IPS-20b (cell line): ENCODE data around the gene RBM17.
"Not testable (repeated sequence)": the region's sequence is repeated elsewhere in the genome, so short reads cannot be mapped to it uniquely, and the experiment has no call there.

ENCODE experiments used
- H3K27ac ChIP-seq: one replicate; pipeline ENCODE4 v1.5.1; 2013; ENCODE audit warnings: low read length
- H3K27me3 ChIP-seq: 2 replicates; pipeline ENCODE4 v1.6.1; 2013; ENCODE audit warnings: mild to moderate bottlenecking, low read length, inconsistent platforms; ENCODE audit not compliant: insufficient read depth
- H3K36me3 ChIP-seq: 2 replicates; pipeline ENCODE4 v1.6.1; 2013; ENCODE audit warnings: low read depth, mild to moderate bottlenecking, inconsistent platforms, low read length, moderate library complexity; ENCODE audit not compliant: insufficient read depth
- H3K4me1 ChIP-seq: 2 replicates; pipeline ENCODE4 v1.6.1; 2013; ENCODE audit warnings: mild to moderate bottlenecking, control low read depth, inconsistent platforms, low read length, moderate library complexity; ENCODE audit not compliant: insufficient read depth
- H3K4me3 ChIP-seq: 2 replicates; pipeline ENCODE4 v1.5.1; 2013; ENCODE audit warnings: mild to moderate bottlenecking, low read length, inconsistent platforms
- H3K9ac ChIP-seq: 2 replicates; pipeline ENCODE4 v1.6.1; 2013; ENCODE audit warnings: low read depth, mild to moderate bottlenecking, inconsistent platforms, low read length, moderate library complexity
- H3K9me3 ChIP-seq: 2 replicates; pipeline ENCODE4 v1.6.1; 2013; ENCODE audit warnings: mild to moderate bottlenecking, low read depth, low read length, inconsistent platforms; ENCODE audit not compliant: insufficient read depth

The RBM17 gene

GRCh38 chr10:6089334-6090219 is 743 bp downstream of the RBM17 start:
- Histone ChIP-seq H3K4me1 (peaks cover 26% of the 10 kb centered on the region), H3K9ac (peak overlapping the region; percentile 78), H3K27ac (no peak overlapping the region)

GRCh38 chr10:6091630-6092029 is 2.8 kb downstream of the RBM17 start:
- H3K9ac ChIP-seq, result peak overlapping the region; percentile 39; the same call in 1 of the 2 replicates
- no peak overlapping the region for H3K27ac ChIP-seq
- H3K4me3 ChIP-seq, result peak overlapping the region; percentile 50
- no peaks in the 10 kb centered on the region; the same call in 1 of the 2 replicates for H3K27me3 ChIP-seq
- H3K36me3 ChIP-seq, result no peaks in the 10 kb centered on the region
- no peaks in the 10 kb centered on the region for H3K9me3 ChIP-seq
- H3K4me1 ChIP-seq, result peaks cover 38% of the 10 kb centered on the region

More at GRCh38 chr10:6089334-6090219, 743 bp downstream of the RBM17 start:
- Histone ChIP-seq H3K4me3 (peak overlapping the region; percentile 86), H3K9me3 (no peaks in the 10 kb centered on the region), H3K36me3 (no peaks in the 10 kb centered on the region), H3K27me3 (no peaks in the 10 kb centered on the region; the same call in 1 of the 2 replicates)

- H3K9me3 ChIP-seq, result no peaks in the 10 kb centered on the region
- no peak overlapping the region for H3K27ac ChIP-seq
- H3K4me3 ChIP-seq, result no peak overlapping the region
- peaks cover 42% of the 10 kb centered on the region for H3K4me1 ChIP-seq
- no peak overlapping the region for H3K9ac ChIP-seq
- no peaks in the 10 kb centered on the region; the same call in 1 of the 2 replicates for H3K27me3 ChIP-seq
- peaks cover 3% of the 10 kb centered on the region; the same call in 1 of the 2 replicates for H3K36me3 ChIP-seq
Observed at GRCh38 chr10:6092731-6093130, 3.9 kb downstream of the RBM17 start.

- H3K4me1 ChIP-seq, result peaks cover 45% of the 10 kb centered on the region
- H3K27me3 ChIP-seq, result no peaks in the 10 kb centered on the region
- H3K9me3 ChIP-seq, result no peaks in the 10 kb centered on the region
- H3K4me3 ChIP-seq, result no peak overlapping the region
- no peak overlapping the region for H3K27ac ChIP-seq
- no peak overlapping the region for H3K9ac ChIP-seq
- peaks cover 17% of the 10 kb centered on the region; the same call in 1 of the 2 replicates for H3K36me3 ChIP-seq
Observed at GRCh38 chr10:6095810-6096570, 7.2 kb downstream of the RBM17 start.

GRCh38 chr10:6097063-6097462 is 8.2 kb downstream of the RBM17 start:
- no peak overlapping the region for H3K4me3 ChIP-seq
- peaks cover 26% of the 10 kb centered on the region for H3K36me3 ChIP-seq
- no peak overlapping the region for H3K9ac ChIP-seq
- H3K27ac ChIP-seq, result no peak overlapping the region
- H3K27me3 ChIP-seq, result no peaks in the 10 kb centered on the region
- H3K9me3 ChIP-seq, result no peaks in the 10 kb centered on the region
- H3K4me1 ChIP-seq, result peaks cover 43% of the 10 kb centered on the region

GRCh38 chr10:6098156-6098555 is 9.3 kb downstream of the RBM17 start:
- H3K36me3 ChIP-seq, result peaks cover 37% of the 10 kb centered on the region
- H3K4me1 ChIP-seq, result peaks cover 40% of the 10 kb centered on the region

GRCh38 chr10:6100370-6100769 is 11.5 kb downstream of the RBM17 start:
- H3K27ac ChIP-seq, result no peak overlapping the region
- peaks cover 62% of the 10 kb centered on the region for H3K4me1 ChIP-seq
- H3K9me3 ChIP-seq, result no peaks in the 10 kb centered on the region

More at GRCh38 chr10:6098156-6098555, 9.3 kb downstream of the RBM17 start:
- Histone ChIP-seq H3K9me3 (no peaks in the 10 kb centered on the region), H3K9ac (no peak overlapping the region), H3K27ac (no peak overlapping the region), H3K27me3 (no peaks in the 10 kb centered on the region), H3K4me3 (no peak overlapping the region)

GRCh38 chr10:6101181-6101580 is 12.3 kb downstream of the RBM17 start:
- Histone ChIP-seq H3K4me3 (no peak overlapping the region), H3K36me3 (peaks cover 53% of the 10 kb centered on the region), H3K27ac (no peak overlapping the region), H3K9me3 (no peaks in the 10 kb centered on the region), H3K27me3 (no peaks in the 10 kb centered on the region), H3K4me1 (peaks cover 55% of the 10 kb centered on the region), H3K9ac (no peak overlapping the region)

More at GRCh38 chr10:6100370-6100769, 11.5 kb downstream of the RBM17 start:
- H3K4me3 ChIP-seq, result no peak overlapping the region
- no peak overlapping the region for H3K9ac ChIP-seq
- peaks cover 48% of the 10 kb centered on the region for H3K36me3 ChIP-seq
- no peaks in the 10 kb centered on the region for H3K27me3 ChIP-seq

GRCh38 chr10:6102128-6102527 is 13.3 kb downstream of the RBM17 start:
- Histone ChIP-seq H3K4me1 (peaks cover 46% of the 10 kb centered on the region), H3K4me3 (no peak overlapping the region), H3K9ac (no peak overlapping the region), H3K27ac (no peak overlapping the region), H3K36me3 (peaks cover 63% of the 10 kb centered on the region), H3K9me3 (no peaks in the 10 kb centered on the region), H3K27me3 (no peaks in the 10 kb centered on the region)

- Histone ChIP-seq H3K4me1 (peaks cover 47% of the 10 kb centered on the region), H3K4me3 (no peak overlapping the region), H3K36me3 (peaks cover 67% of the 10 kb centered on the region)
Observed at GRCh38 chr10:6103591-6103990, 14.8 kb downstream of the RBM17 start.

GRCh38 chr10:6107616-6108015 is 18.8 kb downstream of the RBM17 start:
- not testable (repeated sequence) for H3K9me3 ChIP-seq, H3K9ac ChIP-seq, H3K27me3 ChIP-seq, H3K4me3 ChIP-seq, H3K27ac ChIP-seq
- peaks cover 77% of the 10 kb centered on the region for H3K36me3 ChIP-seq
- peaks cover 42% of the 10 kb centered on the region for H3K4me1 ChIP-seq

More at GRCh38 chr10:6103591-6103990, 14.8 kb downstream of the RBM17 start:
- no peaks in the 10 kb centered on the region for H3K9me3 ChIP-seq
- H3K27ac ChIP-seq, result no peak overlapping the region
- H3K27me3 ChIP-seq, result no peaks in the 10 kb centered on the region
- H3K9ac ChIP-seq, result no peak overlapping the region
